Psoas muscle (tissue), 8 donors: Measurements from ENCODE around the gene LYZL6. TPM values are rescaled to one million over a fixed set of nuclear protein-coding genes. Genes with fewer than 3 reads are reported as not detected.

Source experiments
- ATAC-seq, 4 donors: fragments of 200-7000 bp; cut with Tn5 transposase; one replicate each; pipeline ENCODE4 v1.9.1; 2020; ENCODE audit warnings: moderate library complexity in 3 of 4, mild to moderate bottlenecking in 2 of 4
- DNase-seq, 2 donors: peaks; one replicate each; pipeline ENCODE4 v3.0.0-alpha.2; 2020
- H3K27ac ChIP-seq: fragments of 200-600 bp; one replicate; pipeline ENCODE4 v1.8.0; 2022
- H3K27me3 ChIP-seq, 3 donors: fragments of 200-600 bp in 1 of 3; one replicate each; pipeline versions ENCODE4 v1.6.1 to v1.8.0; 2013 to 2022; ENCODE audit warnings: low read length in 2 of 3, mild to moderate bottlenecking in 2 of 3, moderate library complexity in 1 of 3; ENCODE audit not compliant: insufficient read depth in 3 of 3
- H3K36me3 ChIP-seq, 2 donors: fragments of 200-600 bp in 1 of 2; one replicate each; pipeline versions ENCODE4 v1.6.1 to v1.8.0; 2013 to 2022; ENCODE audit warnings: low read depth in 1 of 2, mild to moderate bottlenecking in 1 of 2, moderate library complexity in 1 of 2; ENCODE audit not compliant: insufficient read depth in 1 of 2
- H3K4me1 ChIP-seq: fragments of 200-600 bp; one replicate; pipeline ENCODE4 v1.8.0; 2022
- H3K4me3 ChIP-seq: fragments of 200-600 bp; one replicate; pipeline ENCODE4 v1.8.0; 2022; ENCODE audit warnings: mild to moderate bottlenecking
- H3K9me3 ChIP-seq: fragments of 200-600 bp; one replicate; pipeline ENCODE4 v1.8.0; 2022
- WGBS, 3 donors: extraction: QIAGEN DNeasy Blood & Tissue Kit; methylation state at CpG; one replicate each; pipeline versions ENCODE4 v1.1.6 to v1.1.7; 2013; 5-methylcytosine and 5-hydroxymethylcytosine counted together
- intact Hi-C, 2 donors: fragments of 100-400 bp; cut with DNase I; formaldehyde crosslinking; loops; one replicate each; pipeline versions ENCODE4 v1.11.0 to v1.14.2; 2022
- polyA plus RNA-seq, 3 donors: library from polyadenylated mRNA; stranded (reverse); fragments of 200-250 nt; gene quantifications; one replicate each; pipeline ENCODE4 v1.2.3, GENCODE V29; 2013
- total RNA-seq, 4 donors: library from RNA; stranded (reverse); fragmentation: NEBNext Ultra II Directional in 2 of 4; extraction: Animal tissue kit (Norgen Biotek cat#: 25700) in 2 of 4; gene quantifications; one replicate each; pipeline versions ENCODE4 v1.2.1 to v1.2.4, GENCODE V29; 2021 to 2023
- TF ChIP-seq, protein P1 (sequence below): fragments of 200-600 bp; IDR thresholded peaks from one replicate; pipeline ENCODE4 v1.8.0; 2022; ENCODE audit warnings: antibody characterized with exemption
- donor health status: healthy with polysubstance abuse.
- donor health status: DM: no; HTN: no; CAD: no; lungs with moderate emphysema.
- donor health status: Bipolar disorder and iron deficiency.
- donor health status: healthy.
- donor health status: DM: yes; HTN: yes; CAD: no.
- donor health status: DM: no; HTN: no; CAD: no.
- donor health status: DM: no; HTN: no; CAD: no.
- donor health status: DM: yes; HTN: yes; CAD: no.

LYZL6 gene
- total and polyA plus RNA-seq, 7 donors: not detected

- Histone ChIP-seq H3K4me1 (no peaks in the 10 kb centered on the region), H3K27me3 (peaks cover 0 to 4% (median 0%) of the 10 kb centered on the region in 3 donors), H3K27ac (no peak overlapping the region), H3K36me3 (no peaks in the 10 kb centered on the region), H3K4me3 (no peak overlapping the region), H3K9me3 (no peaks in the 10 kb centered on the region)
- intact Hi-C loops: no loop called here
- ATAC-seq (no peak), DNase-seq (no peak)
- WGBS, 3 donors: 94 to 99% (median 95%) methylated on average over 5 to 6 of the region's 6 CpGs
- TF ChIP-seq, protein P1, sequence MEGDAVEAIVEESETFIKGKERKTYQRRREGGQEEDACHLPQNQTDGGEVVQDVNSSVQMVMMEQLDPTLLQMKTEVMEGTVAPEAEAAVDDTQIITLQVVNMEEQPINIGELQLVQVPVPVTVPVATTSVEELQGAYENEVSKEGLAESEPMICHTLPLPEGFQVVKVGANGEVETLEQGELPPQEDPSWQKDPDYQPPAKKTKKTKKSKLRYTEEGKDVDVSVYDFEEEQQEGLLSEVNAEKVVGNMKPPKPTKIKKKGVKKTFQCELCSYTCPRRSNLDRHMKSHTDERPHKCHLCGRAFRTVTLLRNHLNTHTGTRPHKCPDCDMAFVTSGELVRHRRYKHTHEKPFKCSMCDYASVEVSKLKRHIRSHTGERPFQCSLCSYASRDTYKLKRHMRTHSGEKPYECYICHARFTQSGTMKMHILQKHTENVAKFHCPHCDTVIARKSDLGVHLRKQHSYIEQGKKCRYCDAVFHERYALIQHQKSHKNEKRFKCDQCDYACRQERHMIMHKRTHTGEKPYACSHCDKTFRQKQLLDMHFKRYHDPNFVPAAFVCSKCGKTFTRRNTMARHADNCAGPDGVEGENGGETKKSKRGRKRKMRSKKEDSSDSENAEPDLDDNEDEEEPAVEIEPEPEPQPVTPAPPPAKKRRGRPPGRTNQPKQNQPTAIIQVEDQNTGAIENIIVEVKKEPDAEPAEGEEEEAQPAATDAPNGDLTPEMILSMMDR: no peak
Measured at GRCh38 chr17:35923609-35924114, 19.9 kb downstream of the LYZL6 start.

GRCh38 chr17:35920229-35920628 lies 23.3 kb downstream of the LYZL6 start:
- TF ChIP-seq, protein P1: no peak
- Histone ChIP-seq H3K27me3 (no peaks in the 10 kb centered on the region), H3K27ac (no peak overlapping the region), H3K4me3 (no peak overlapping the region), H3K4me1 (no peaks in the 10 kb centered on the region), H3K9me3 (no peaks in the 10 kb centered on the region), H3K36me3 (no peaks in the 10 kb centered on the region)
- intact Hi-C loops: no loop called here
- no peak for ATAC-seq
- WGBS, 3 donors: 95 to 98% (median 97%) methylated on average over 1 of the region's 1 CpG
- DNase-seq: no peak

- Histone ChIP-seq H3K4me3 (no peak overlapping the region), H3K4me1 (no peaks in the 10 kb centered on the region), H3K27me3 (no peaks in the 10 kb centered on the region), H3K9me3 (no peaks in the 10 kb centered on the region), H3K36me3 (no peaks in the 10 kb centered on the region), H3K27ac (no peak overlapping the region)
- TF ChIP-seq, protein P1: no peak
- ATAC-seq: no peak
- 55 to 64% (median 61%) methylated on average over 3 of the region's 3 CpGs for WGBS, 3 donors
- intact Hi-C loops: no loop called here
- DNase-seq: no peak
Measured at GRCh38 chr17:35918665-35919064, 24.8 kb downstream of the LYZL6 start.

DNA sequence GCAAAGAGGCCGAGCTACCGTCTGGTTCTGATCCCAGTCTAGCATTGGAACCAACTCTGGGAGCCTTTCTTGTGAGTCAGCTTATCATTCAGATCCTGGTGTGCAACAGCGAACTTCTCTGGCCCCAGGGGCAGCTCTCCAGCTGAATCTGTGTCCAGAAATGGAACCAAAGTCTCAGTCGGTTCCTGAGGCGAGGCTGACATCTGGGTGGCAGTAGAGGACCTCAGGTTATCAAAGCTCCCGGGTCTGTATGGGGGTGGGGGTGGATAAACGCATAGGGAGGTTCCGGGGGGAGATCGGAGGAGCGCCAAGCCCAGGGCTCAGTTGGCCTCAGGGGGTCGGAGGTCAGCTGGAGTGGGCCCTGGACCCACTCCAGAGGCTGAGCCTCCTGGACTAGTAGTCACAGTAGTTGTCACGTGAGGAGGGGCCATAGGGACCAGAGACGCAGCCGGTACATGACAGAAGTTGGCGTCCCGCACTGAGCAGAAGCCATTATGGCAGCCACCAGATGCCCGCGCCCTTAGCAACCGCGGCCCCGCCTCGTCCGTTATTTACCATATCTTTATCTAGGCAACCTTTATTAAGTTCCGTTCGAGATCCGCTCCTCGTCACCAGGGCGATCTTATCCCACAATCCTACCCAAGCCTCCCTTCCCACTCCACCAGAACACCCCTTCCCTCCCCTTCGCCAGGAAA lies 25.8 kb downstream of the LYZL6 start:
- no peak for ATAC-seq
- no peak for DNase-seq
- intact Hi-C loops: no loop called here
- no peaks in the 10 kb centered on the region for H3K27me3 ChIP-seq
- H3K27ac ChIP-seq: no peak overlapping the region
- no peaks in the 10 kb centered on the region for H3K36me3 ChIP-seq
- no peaks in the 10 kb centered on the region for H3K9me3 ChIP-seq
- H3K4me1 ChIP-seq: no peaks in the 10 kb centered on the region
- TF ChIP-seq, protein P1: no peak
- H3K4me3 ChIP-seq: no peak overlapping the region
- 95 to 98% (median 97%) methylated on average over 29 of the region's 29 CpGs for WGBS, 3 donors
